Left kidney (tissue), 2 donors: ENCODE measurements around the gene USP31. TPM values are rescaled to one million over a fixed set of nuclear protein-coding genes. Genes with fewer than 3 reads are reported as not detected.
"Not testable (repeated sequence)": the region's sequence is repeated elsewhere in the genome, so short reads cannot be mapped to it uniquely, and the experiment has no call there.

Experiments
- DNase-seq: peaks from one replicate; pipeline ENCODE4 v3.0.0-alpha.2; 2013
- polyA plus RNA-seq: library from polyadenylated mRNA; unstranded; fragments of 120-200 nt; gene quantifications from one replicate; pipeline ENCODE4 v1.2.1, GENCODE V29; 2013; ENCODE audit not compliant: insufficient read length

USP31 gene
- polyA plus RNA-seq, 1 donor = 8.4 TPM

- DNase-seq = no peak
Measured at GRCh38 chr16:23160082-23160481, 10.8 kb upstream of the USP31 start.

- DNase-seq = no peak
Measured at GRCh38 chr16:23158114-23158513, 8.9 kb upstream of the USP31 start.

- no peak for DNase-seq
Measured at GRCh38 chr16:23156946-23157460, 7.8 kb upstream of the USP31 start.

GRCh38 chr16:23156110-23156509, 6.9 kb upstream of the USP31 start:
- DNase-seq = no peak

- DNase-seq = no peak
Measured at GRCh38 chr16:23155445-23156049, 6.3 kb upstream of the USP31 start.

- DNase-seq = no peak
Measured at GRCh38 chr16:23152386-23153178, 3.3 kb upstream of the USP31 start.

GRCh38 chr16:23149993-23150364, 727 bp upstream of the USP31 start:
- no peak for DNase-seq

GRCh38 chr16:23148513-23149266, 562 bp downstream of the USP31 start:
- no peak for DNase-seq

GRCh38 chr16:23148166-23148512, 1.1 kb downstream of the USP31 start:
- DNase-seq = no peak

- DNase-seq = no peak
Measured at GRCh38 chr16:23147666-23148065, 1.6 kb downstream of the USP31 start.

- DNase-seq = no peak
Measured at GRCh38 chr16:23146877-23147601, 2.2 kb downstream of the USP31 start.

GRCh38 chr16:23145608-23146007, 3.6 kb downstream of the USP31 start:
- DNase-seq = no peak

- DNase-seq = no peak
Measured at GRCh38 chr16:23145186-23145585, 4.1 kb downstream of the USP31 start.

GRCh38 chr16:23144393-23144792, 4.9 kb downstream of the USP31 start:
- DNase-seq = not testable (repeated sequence)

GRCh38 chr16:23143391-23143790, 5.9 kb downstream of the USP31 start:
- DNase-seq = no peak

GRCh38 chr16:23141959-23142740, 7.1 kb downstream of the USP31 start:
- DNase-seq = no peak

GRCh38 chr16:23141500-23141899, 7.8 kb downstream of the USP31 start:
- DNase-seq = no peak

GRCh38 chr16:23141033-23141432, 8.2 kb downstream of the USP31 start:
- DNase-seq = no peak

GRCh38 chr16:23140107-23140506, 9.1 kb downstream of the USP31 start:
- DNase-seq = no peak

- no peak for DNase-seq
Measured at GRCh38 chr16:23137818-23138217, 11.4 kb downstream of the USP31 start.

GRCh38 chr16:23137256-23137655, 12.0 kb downstream of the USP31 start:
- no peak for DNase-seq

- no peak for DNase-seq
Measured at GRCh38 chr16:23134274-23134673, 15.0 kb downstream of the USP31 start.
